Epithelial cell of esophagus (primary cell): ENCODE data around the gene CAAP1.
"Not testable (repeated sequence)": the region's sequence is repeated elsewhere in the genome, so short reads cannot be mapped to it uniquely, and the experiment has no call there.

ENCODE experiments used
- DNase-seq: peaks from one replicate; pipeline ENCODE4 v3.0.0; 2010; ENCODE audit warnings: low read depth
- H3K4me3 ChIP-seq: 2 replicates; pipeline ENCODE4 v1.5.1; 2011; ENCODE audit warnings: mild to moderate bottlenecking, low read length, control low read depth
- TF ChIP-seq, protein P1 (sequence below): IDR thresholded peaks from 2 replicates; pipeline ENCODE4 v1.5.1; 2011; ENCODE audit warnings: low read depth, mild to moderate bottlenecking, low read length, control low read depth, inconsistent platforms; ENCODE audit not compliant: insufficient read depth; ENCODE audit errors: missing control alignments

Gene CAAP1

DNA sequence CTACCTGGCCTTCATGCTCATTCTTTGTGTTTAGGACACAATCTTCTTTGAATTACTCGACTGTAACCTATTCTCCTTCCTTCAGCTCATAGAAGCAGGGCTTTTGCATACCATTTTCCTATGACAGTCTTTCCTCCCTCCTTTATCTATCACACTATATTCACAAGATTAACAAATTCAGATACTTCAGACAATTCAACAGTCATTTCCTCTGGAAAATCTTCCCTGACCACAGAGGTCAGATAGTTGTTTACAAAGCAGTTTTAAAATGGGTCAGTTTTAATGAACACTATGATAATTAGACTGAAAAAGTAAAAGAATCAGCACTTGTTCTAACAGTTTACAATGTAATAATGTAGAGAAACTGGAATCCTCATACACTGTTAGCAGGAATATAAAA lies 4.3 kb downstream of the CAAP1 start:
- H3K4me3 ChIP-seq = no peak overlapping the region
- TF ChIP-seq, protein P1, sequence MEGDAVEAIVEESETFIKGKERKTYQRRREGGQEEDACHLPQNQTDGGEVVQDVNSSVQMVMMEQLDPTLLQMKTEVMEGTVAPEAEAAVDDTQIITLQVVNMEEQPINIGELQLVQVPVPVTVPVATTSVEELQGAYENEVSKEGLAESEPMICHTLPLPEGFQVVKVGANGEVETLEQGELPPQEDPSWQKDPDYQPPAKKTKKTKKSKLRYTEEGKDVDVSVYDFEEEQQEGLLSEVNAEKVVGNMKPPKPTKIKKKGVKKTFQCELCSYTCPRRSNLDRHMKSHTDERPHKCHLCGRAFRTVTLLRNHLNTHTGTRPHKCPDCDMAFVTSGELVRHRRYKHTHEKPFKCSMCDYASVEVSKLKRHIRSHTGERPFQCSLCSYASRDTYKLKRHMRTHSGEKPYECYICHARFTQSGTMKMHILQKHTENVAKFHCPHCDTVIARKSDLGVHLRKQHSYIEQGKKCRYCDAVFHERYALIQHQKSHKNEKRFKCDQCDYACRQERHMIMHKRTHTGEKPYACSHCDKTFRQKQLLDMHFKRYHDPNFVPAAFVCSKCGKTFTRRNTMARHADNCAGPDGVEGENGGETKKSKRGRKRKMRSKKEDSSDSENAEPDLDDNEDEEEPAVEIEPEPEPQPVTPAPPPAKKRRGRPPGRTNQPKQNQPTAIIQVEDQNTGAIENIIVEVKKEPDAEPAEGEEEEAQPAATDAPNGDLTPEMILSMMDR = no peak
- no peak for DNase-seq

DNA sequence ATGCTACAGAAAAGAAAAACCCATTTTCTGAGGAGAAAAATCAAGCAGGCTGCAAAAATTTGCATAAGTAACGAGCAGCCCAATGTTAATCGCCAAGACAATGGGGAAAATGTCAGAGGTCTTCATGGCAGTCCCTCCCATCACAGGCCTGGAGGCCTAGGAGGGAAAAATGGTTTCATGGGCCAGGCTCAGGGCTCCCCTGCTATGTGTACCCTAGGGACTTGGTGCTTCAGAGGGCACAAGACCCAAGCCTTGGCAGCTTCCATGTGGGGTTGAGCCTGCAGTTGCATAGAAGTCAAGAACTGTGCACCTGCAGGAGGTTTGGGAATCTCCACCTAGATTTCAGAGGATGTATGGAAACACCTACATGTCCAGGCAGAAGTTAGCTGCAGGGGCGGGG lies 10.4 kb downstream of the CAAP1 start:
- H3K4me3 ChIP-seq = no peak overlapping the region
- TF ChIP-seq, protein P1 = no peak
- DNase-seq = no peak

DNA sequence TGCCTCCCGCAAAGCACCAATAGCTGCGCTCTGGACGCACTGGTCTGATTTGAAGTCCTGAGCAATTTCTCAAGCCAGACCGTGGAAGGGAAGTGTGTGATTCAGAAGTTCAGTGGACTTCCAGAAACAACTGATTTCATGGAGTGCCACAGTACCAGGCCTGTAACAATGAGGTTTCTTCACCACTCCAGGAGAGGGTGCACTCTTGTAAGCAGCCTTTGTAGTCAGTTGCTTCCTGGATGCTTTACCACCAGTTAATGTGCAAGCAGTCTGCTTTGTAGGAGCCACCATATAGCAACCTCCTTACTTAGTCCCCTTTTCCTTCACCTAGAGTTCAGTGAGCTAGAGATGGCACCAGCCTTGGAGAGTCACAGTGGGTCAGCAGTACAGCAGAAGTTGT lies 12.3 kb downstream of the CAAP1 start:
- DNase-seq = no peak
- no peak overlapping the region for H3K4me3 ChIP-seq
- TF ChIP-seq, protein P1 = no peak

DNA sequence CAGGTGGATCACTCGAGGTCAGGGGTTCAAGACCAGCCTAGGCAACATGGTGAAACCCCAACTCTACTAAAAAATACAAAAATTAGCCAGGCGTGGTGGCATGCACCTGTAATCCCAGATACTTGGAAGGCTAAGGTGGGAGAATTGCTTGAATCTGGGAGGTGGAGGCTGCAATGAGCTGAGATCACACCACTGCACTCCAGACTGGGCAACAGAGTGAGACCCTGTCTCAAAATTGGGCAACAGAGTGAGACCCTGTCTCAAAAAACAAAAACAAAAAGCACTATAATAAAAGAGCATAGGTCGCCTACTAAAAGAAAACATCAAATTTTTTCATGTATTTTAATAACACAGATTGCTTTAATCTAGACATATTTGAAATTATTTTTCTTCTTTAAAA lies 17.4 kb downstream of the CAAP1 start:
- not testable (repeated sequence) for DNase-seq, H3K4me3 ChIP-seq

DNA sequence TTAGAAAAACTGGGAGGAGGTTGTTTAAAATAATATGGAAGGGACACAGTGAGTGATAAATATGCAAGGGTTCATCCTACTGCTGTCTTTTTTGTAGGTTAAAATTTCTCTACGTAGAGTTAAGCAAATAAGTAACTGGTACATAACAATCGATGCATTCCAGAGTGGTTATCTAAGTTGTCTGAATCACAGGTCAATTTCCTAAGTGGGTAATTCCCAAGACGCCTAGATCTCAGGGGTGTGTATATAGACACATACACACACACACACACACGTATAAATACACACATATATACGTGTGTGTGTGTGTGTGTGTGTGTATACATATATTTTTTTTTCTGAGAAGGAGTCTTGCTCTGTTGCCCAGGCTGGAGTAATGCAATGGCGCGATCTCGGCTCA lies 22.3 kb downstream of the CAAP1 start:
- no peak overlapping the region for H3K4me3 ChIP-seq
- TF ChIP-seq, protein P1 = no peak
- DNase-seq = peak; percentile 88

DNA sequence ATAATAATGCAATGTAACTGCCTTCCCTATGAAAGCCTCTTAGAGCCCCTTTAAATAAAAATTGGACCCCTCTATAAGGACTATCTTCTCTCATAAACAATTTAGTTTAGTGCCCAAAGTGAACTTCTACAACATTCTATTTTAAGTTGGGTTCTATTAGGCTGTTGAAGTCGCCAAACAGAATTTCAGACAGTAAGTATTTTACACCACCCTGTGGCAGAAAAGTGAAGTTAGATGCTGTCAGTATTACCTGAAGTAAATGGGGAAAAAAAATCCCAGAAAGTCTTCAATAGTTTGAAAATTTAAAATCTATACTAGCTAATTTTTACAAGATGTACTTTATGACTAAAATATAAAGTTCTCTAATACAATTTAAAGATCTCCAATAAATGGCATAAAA lies 29.5 kb downstream of the CAAP1 start:
- TF ChIP-seq, protein P1 = peak; percentile 42
- no peak overlapping the region for H3K4me3 ChIP-seq
- DNase-seq = peak; percentile 3

DNA sequence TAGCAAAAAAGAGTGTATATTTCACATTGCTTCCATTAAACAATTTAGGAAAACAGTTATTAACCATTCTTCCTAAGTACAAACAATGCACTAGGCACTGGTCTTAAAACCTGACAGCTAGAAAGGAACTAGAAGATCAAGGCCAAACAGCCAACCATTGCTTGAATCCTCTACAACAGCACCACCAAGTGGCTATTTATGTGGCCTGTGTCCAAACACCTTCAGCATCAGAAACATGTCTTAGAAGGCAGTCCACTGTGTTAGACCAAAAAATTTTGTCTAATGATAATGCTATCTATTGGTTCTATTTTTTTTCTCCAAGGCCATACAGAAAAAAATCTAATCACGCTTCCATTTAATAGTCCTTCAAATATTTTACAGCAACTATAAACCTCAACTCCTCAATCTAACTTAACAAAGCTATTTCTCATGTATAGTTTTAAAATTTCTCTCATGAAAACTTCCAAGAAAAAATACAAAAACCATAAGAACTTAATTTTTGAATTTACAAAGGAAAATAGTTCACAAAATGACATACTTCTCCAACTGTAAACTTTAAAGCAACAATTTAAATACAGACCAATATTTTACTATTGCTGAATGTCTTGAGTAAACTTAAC lies 36.1 kb downstream of the CAAP1 start:
- peak; percentile 83 for DNase-seq
- no peak overlapping the region for H3K4me3 ChIP-seq
- TF ChIP-seq, protein P1 = peak; percentile 87
